T-cell (primary cell): Measurements from ENCODE around the gene CBL. TPM values are rescaled to one million over a fixed set of nuclear protein-coding genes. Genes with fewer than 3 reads are reported as not detected.

ENCODE experiments used
- ATAC-seq, 4 experiments: fragments of 200-7000 bp in 3 of 4; fragments of 150-1000 bp in 1 of 4; cut with Tn5 transposase; replicated peaks in 1 of 4; 1 replicate in 3 of 4; 2 replicates in 1 of 4; pipeline ENCODE4 v1.10.0; 2021; ENCODE audit warnings: moderate library complexity in 3 of 4, mild to moderate bottlenecking in 2 of 4, moderate number of reproducible peaks in 1 of 4
- CTCF ChIA-PET, 2 donors: fragments of 300-600 bp; sonication (Branson Sonifier 250); formaldehyde crosslinking; loops; one replicate each; lab custom pipeline; 2022; ENCODE audit warnings: antibody characterized with exemption in 2 of 2; lab: Charles Lee
- POLR2A ChIA-PET, 2 donors: fragments of 300-600 bp; sonication (Branson Sonifier 250); formaldehyde crosslinking; loops; one replicate each; lab custom pipeline; 2022; ENCODE audit warnings: antibody characterized with exemption in 2 of 2; lab: Charles Lee
- DNase-seq, 35 experiments: peaks; one replicate each; pipeline versions ENCODE4 v3.0.0 to v3.0.0-alpha.2; 2013 to 2023
- H3K27ac ChIP-seq: one replicate; pipeline ENCODE4 v1.5.1; 2013; ENCODE audit warnings: low read length
- H3K27me3 ChIP-seq, 2 experiments: replicated peaks in 1 of 2; 1 replicate in 1 of 2; 2 replicates in 1 of 2; pipeline versions ENCODE4 v1.6.1 to v1.7.0; 2013; ENCODE audit warnings: low read length in 1 of 2, mixed read lengths in 1 of 2; ENCODE audit not compliant: control insufficient read depth in 2 of 2, insufficient read depth in 2 of 2; ENCODE audit errors: extremely low read depth in 1 of 2
- H3K36me3 ChIP-seq, 2 donors: 1 replicate in 1 of 2; 2 replicates in 1 of 2; pipeline versions ENCODE4 v1.6.1 to v1.7.0; 2013; ENCODE audit warnings: low read length in 1 of 2; ENCODE audit not compliant: control insufficient read depth in 2 of 2, insufficient read depth in 1 of 2; ENCODE audit errors: extremely low read depth in 1 of 2
- H3K4me1 ChIP-seq, 2 experiments: 1 replicate in 1 of 2; 2 replicates in 1 of 2; pipeline versions ENCODE4 v1.6.1 to v1.7.0; 2013; ENCODE audit warnings: low read length in 2 of 2, mixed read lengths in 1 of 2; ENCODE audit not compliant: insufficient read depth in 2 of 2, control insufficient read depth in 1 of 2; ENCODE audit errors: extremely low read depth in 1 of 2
- H3K4me3 ChIP-seq, 2 donors: 1 replicate in 1 of 2; 2 replicates in 1 of 2; pipeline versions ENCODE4 v1.5.1 to v1.7.0; 2013; ENCODE audit warnings: mild to moderate bottlenecking in 2 of 2, low read length in 1 of 2, moderate library complexity in 1 of 2; ENCODE audit not compliant: control insufficient read depth in 1 of 2; ENCODE audit errors: extremely low read depth in 1 of 2
- H3K9me3 ChIP-seq: 2 replicates; pipeline ENCODE4 v1.7.0; 2013
- H3K27ac Mint-ChIP-seq, 2 donors: one replicate each; pipeline ENCODE4 v1.8.0; 2020 to 2021; ENCODE audit warnings: mild to moderate bottlenecking in 2 of 2, mixed read lengths in 2 of 2
- H3K27me3 Mint-ChIP-seq, 2 donors: one replicate each; pipeline ENCODE4 v1.8.0; 2021 to 2022; ENCODE audit warnings: mixed read lengths in 2 of 2
- H3K36me3 Mint-ChIP-seq: one replicate; pipeline ENCODE4 v1.8.0; 2021; ENCODE audit warnings: mixed read lengths
- H3K4me1 Mint-ChIP-seq, 3 donors: one replicate each; pipeline ENCODE4 v1.8.0; 2020 to 2022; ENCODE audit warnings: mixed read lengths in 3 of 3, mild to moderate bottlenecking in 1 of 3
- H3K4me3 Mint-ChIP-seq, 3 donors: one replicate each; pipeline ENCODE4 v1.8.0; 2020 to 2022; ENCODE audit warnings: mild to moderate bottlenecking in 3 of 3, mixed read lengths in 3 of 3, moderate library complexity in 3 of 3
- H3K9me3 Mint-ChIP-seq, 3 donors: one replicate each; pipeline ENCODE4 v1.8.0; 2020 to 2022; ENCODE audit warnings: mixed read lengths in 3 of 3
- WGBS: methylation state at CpG from one replicate; pipeline ENCODE4 v1.1.5; 2013; ENCODE audit warnings: missing lambda C conversion rate; ENCODE audit not compliant: insufficient coverage; 5-methylcytosine and 5-hydroxymethylcytosine counted together
- total RNA-seq, 35 experiments: library from RNA in 6 of 35; stranded (reverse) in 6 of 35; fragments of 120-200 nt in 1 of 35; gene quantifications; one replicate each; pipeline versions ENCODE4 v1.2.1 to v1.2.4 and lab custom pipeline; 2013 to 2026

CBL gene
- total RNA-seq, 5 donors from 2014 or later (not counting 1 experiment from before 2014, with no cell fraction given) = 40.9 to 42.2 (median 41.1) TPM

DNA sequence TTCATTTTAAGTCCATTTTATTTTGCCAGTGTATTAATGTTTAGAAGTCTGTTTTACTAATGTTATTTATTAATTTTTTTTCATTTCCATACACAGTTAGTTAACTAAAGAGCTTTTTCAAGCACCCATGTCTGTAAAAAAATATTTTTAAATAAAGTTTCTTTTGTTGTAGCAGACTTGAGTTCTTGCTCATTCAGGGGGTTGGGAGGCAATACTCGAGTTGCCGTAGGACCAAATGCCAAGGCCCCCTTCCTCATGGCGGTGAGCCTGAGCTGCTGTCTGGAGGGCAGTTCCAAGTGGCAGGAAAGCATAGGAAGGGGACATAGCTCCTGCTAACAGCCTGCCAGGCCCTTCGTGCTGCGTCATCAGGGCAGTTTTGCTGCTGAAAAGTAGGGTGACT is 101.8 kb downstream of the CBL start:
- Histone ChIP-seq H3K36me3 (peaks cover 9 to 19% of the 10 kb centered on the region in 2 donors), H3K4me1 (peaks cover 27 to 30% of the 10 kb centered on the region in 2 experiments), H3K4me3 (no peak overlapping the region), H3K27ac (no peak overlapping the region), H3K9me3 (no peaks in the 10 kb centered on the region), H3K27me3 (peaks cover 0 to 9% of the 10 kb centered on the region in 2 experiments)
- H3K27me3 Mint-ChIP-seq = no peaks in the 10 kb centered on the region
- DNase-seq = no peak
- ATAC-seq = no peak
- no peak overlapping the region for H3K4me3 Mint-ChIP-seq
- ChIA-PET CTCF (interaction anchor here (0.7 to 1.1 kb wide), 4 partner anchors 11 to 30 kb away, joined by 3 read pairs; no protein-coding TSS in a partner anchor), POLR2A (interaction anchor here in 1 of 2 donors (0.6 to 0.7 kb wide), 2 partner anchors 16 to 41 kb away, joined by 4 to 5 read pairs; no protein-coding TSS in a partner anchor)
- no peak overlapping the region for H3K27ac Mint-ChIP-seq
- H3K9me3 Mint-ChIP-seq = no peaks in the 10 kb centered on the region
- 98% methylated on average over 5 of the region's 5 CpGs for WGBS
- peaks cover 12% of the 10 kb centered on the region for H3K36me3 Mint-ChIP-seq
- peaks cover 30 to 33% (median 32%) of the 10 kb centered on the region in 3 donors for H3K4me1 Mint-ChIP-seq

GRCh38 chr11:119309411-119309810 is 103.3 kb downstream of the CBL start:
- Histone ChIP-seq H3K9me3 (no peaks in the 10 kb centered on the region), H3K27ac (no peak overlapping the region), H3K4me3 (no peak overlapping the region), H3K36me3 (peaks cover 4 to 7% of the 10 kb centered on the region in 2 donors), H3K4me1 (peaks cover 29 to 30% of the 10 kb centered on the region in 2 experiments), H3K27me3 (peaks cover 0 to 13% of the 10 kb centered on the region in 2 experiments)
- Mint-ChIP-seq H3K4me1 (peaks cover 30 to 33% (median 31%) of the 10 kb centered on the region in 3 donors), H3K27me3 (peaks cover 0 to 4% of the 10 kb centered on the region in 2 donors), H3K36me3 (no peaks in the 10 kb centered on the region), H3K9me3 (no peaks in the 10 kb centered on the region), H3K27ac (no peak overlapping the region), H3K4me3 (no peak overlapping the region)
- CTCF ChIA-PET = no interaction called here
- ATAC-seq (no peak), DNase-seq (no peak)
- POLR2A ChIA-PET = no interaction called here
- 96% methylated on average over 10 of the region's 11 CpGs for WGBS

- Mint-ChIP-seq H3K27ac (no peak overlapping the region), H3K4me1 (peaks cover 30 to 34% (median 31%) of the 10 kb centered on the region in 3 donors), H3K27me3 (peaks cover 0 to 11% of the 10 kb centered on the region in 2 donors), H3K36me3 (no peaks in the 10 kb centered on the region), H3K4me3 (no peak overlapping the region), H3K9me3 (no peaks in the 10 kb centered on the region)
- POLR2A ChIA-PET = no interaction called here
- peaks cover 4 to 7% of the 10 kb centered on the region in 2 donors for H3K36me3 ChIP-seq
- H3K4me1 ChIP-seq = peaks cover 30 to 31% of the 10 kb centered on the region in 2 experiments
- CTCF ChIA-PET = no interaction called here
- H3K4me3 ChIP-seq = no peak overlapping the region
- ATAC-seq (no peak), DNase-seq (no peak)
- H3K27me3 ChIP-seq = peaks cover 0 to 20% of the 10 kb centered on the region in 2 experiments
- 94% methylated on average over 15 of the region's 17 CpGs for WGBS
- no peak overlapping the region for H3K27ac ChIP-seq
- H3K9me3 ChIP-seq = no peaks in the 10 kb centered on the region
Measured at GRCh38 chr11:119309953-119310681, 104.0 kb downstream of the CBL start.

DNA sequence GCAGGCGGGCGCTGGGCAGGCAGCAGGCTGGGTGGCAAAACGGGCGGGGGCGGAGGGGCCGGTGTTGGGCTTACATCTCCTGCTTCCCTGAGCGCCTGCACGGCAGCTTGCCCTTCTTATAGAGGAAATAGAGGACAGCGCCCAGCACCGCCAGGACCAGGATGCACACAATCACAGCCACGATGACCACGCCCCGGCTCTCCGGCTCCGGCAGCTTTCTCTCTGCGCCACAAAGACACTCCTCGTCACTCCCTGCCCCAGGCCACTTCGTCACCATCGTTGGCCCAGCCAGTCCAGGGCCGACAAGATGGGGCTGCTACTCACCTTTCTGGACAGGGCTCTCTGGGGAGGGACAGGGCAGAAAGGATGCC is 104.5 kb downstream of the CBL start:
- H3K36me3 Mint-ChIP-seq = no peaks in the 10 kb centered on the region
- WGBS = 90% methylated on average over 18 of the region's 20 CpGs
- H3K27ac Mint-ChIP-seq = no peak overlapping the region

DNA sequence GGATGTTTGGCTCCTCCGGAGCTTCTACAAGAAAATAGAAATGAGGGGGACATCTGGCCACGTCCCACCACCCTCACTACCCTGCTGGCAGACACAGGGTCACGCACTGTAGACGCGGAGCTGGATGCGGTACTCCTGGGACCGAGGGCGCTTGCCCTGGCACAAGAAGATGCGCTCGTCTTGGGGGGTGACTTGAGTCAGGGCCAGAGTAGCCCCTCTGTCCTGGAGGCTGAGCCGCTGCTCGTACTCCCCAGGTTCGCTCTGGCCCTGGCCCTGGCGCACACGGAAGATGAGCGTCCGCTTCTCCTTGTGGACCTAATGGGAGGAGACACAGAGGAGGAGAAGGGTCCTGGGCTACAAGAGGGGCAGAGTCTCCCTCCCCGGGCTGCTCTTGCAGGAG is 108.6 kb downstream of the CBL start:
- peaks cover 2 to 27% of the 10 kb centered on the region in 2 donors for H3K27me3 Mint-ChIP-seq
- Histone ChIP-seq H3K4me3 (peak overlapping the region in 1 of 2 donors; percentile 37), H3K4me1 (peaks cover 10 to 51% of the 10 kb centered on the region in 2 experiments), H3K27ac (no peak overlapping the region), H3K27me3 (peaks cover 2 to 63% of the 10 kb centered on the region in 2 experiments), H3K36me3 (peaks cover 0 to 5% of the 10 kb centered on the region in 2 donors), H3K9me3 (no peaks in the 10 kb centered on the region)
- no peaks in the 10 kb centered on the region for H3K9me3 Mint-ChIP-seq
- H3K27ac Mint-ChIP-seq = no peak overlapping the region
- H3K4me1 Mint-ChIP-seq = peaks cover 20 to 38% (median 21%) of the 10 kb centered on the region in 3 donors
- ATAC-seq = no peak
- no peak for DNase-seq
- no peaks in the 10 kb centered on the region for H3K36me3 Mint-ChIP-seq
- ChIA-PET CTCF (interaction anchor here (1.0 to 1.2 kb wide), 3 partner anchors 9 to 42 kb away, joined by 3 to 6 read pairs (median 4); no protein-coding TSS in a partner anchor), POLR2A (interaction anchor here in 1 of 2 donors (0.7 kb wide), 1 partner anchor 219 kb away, joined by 3 read pairs; no protein-coding TSS in a partner anchor)
- H3K4me3 Mint-ChIP-seq = peak overlapping the region; percentile 64 to 80 (median 70)
- WGBS = 86% methylated on average over 11 of the region's 18 CpGs

More for the DNA sequence above, 104.5 kb downstream of the CBL start:
- ATAC-seq (no peak), DNase-seq (no peak)
- Mint-ChIP-seq H3K9me3 (no peaks in the 10 kb centered on the region), H3K27me3 (peaks cover 0 to 16% of the 10 kb centered on the region in 2 donors), H3K4me1 (peaks cover 29 to 34% (median 30%) of the 10 kb centered on the region in 3 donors), H3K4me3 (no peak overlapping the region)
- ChIA-PET CTCF (interaction anchor here in 1 of 2 donors (1.2 kb wide), 1 partner anchor 12 kb away, joined by 3 read pairs; no protein-coding TSS in a partner anchor), POLR2A (no interaction called here)
- Histone ChIP-seq H3K27me3 (peaks cover 0 to 26% of the 10 kb centered on the region in 2 experiments), H3K9me3 (no peaks in the 10 kb centered on the region), H3K27ac (no peak overlapping the region), H3K4me1 (peaks cover 29 to 33% of the 10 kb centered on the region in 2 experiments), H3K4me3 (no peak overlapping the region), H3K36me3 (peaks cover 4 to 7% of the 10 kb centered on the region in 2 donors)
